Spleen (tissue), 7 donors: ENCODE results near the gene TAP1.

Experiments used
- CTCF ChIP-seq, 11 experiments: fragments of 200-600 bp in 7 of 11; fragments of 450-650 bp in 4 of 11; sonication (generic) in 4 of 11; IDR thresholded peaks in 8 of 11; conservative IDR thresholded peaks in 3 of 11; 1 replicate in 7 of 11; 2 replicates in 4 of 11; pipeline versions ENCODE4 v1.4.0 to v1.8.0; 2016 to 2021; ENCODE audit warnings: antibody characterized with exemption in 11 of 11, inconsistent platforms in 4 of 11, mild to moderate bottlenecking in 1 of 11
- POLR2A ChIP-seq, 3 donors: fragments of 450-650 bp; IDR thresholded peaks; one replicate each; pipeline ENCODE4 v1.5.1; 2017; ENCODE audit warnings: antibody characterized with exemption in 3 of 3, mild to moderate bottlenecking in 1 of 3
- POLR2AphosphoS5 ChIP-seq, 3 donors: sonication (generic); formaldehyde crosslinking; IDR thresholded peaks; one replicate each; pipeline ENCODE4 v1.5.1; 2017; ENCODE audit warnings: antibody characterized with exemption in 3 of 3
- donor health status: DM: no; HTN: no; CAD: no; lungs with moderate emphysema.
- donor health status: DM: no; HTN: no; CAD: no.
- donor health status: DM: no; HTN: no; CAD: no.

GRCh38 chr6:32860674-32861073 lies 7.2 kb upstream of the TAP1 start:
- TF ChIP-seq CTCF (IDR thresholded peaks at IDR 0.05 in 8 of 11, conservative IDR thresholded peaks at IDR 0.05 in 3 of 11) (no peak), POLR2A (IDR thresholded peaks at IDR 0.05) (no peak), POLR2AphosphoS5 (IDR thresholded peaks at IDR 0.05) (no peak)
